ENCODE data around the gene KCNQ2.

Gene KCNQ2

GRCh38 chr20:63350597-63351325 is 121.7 kb downstream of the KCNQ2 start:
- DNase-seq, result no peak
